ENCODE data around the gene LIPG.
"Not testable (repeated sequence)": the region's sequence is repeated elsewhere in the genome, so short reads cannot be mapped to it uniquely, and the experiment has no call there.

Gene LIPG

GRCh38 chr18:49544362-49544761, 17.5 kb upstream of the LIPG start:
- in situ Hi-C loops (cut with HindIII; ENCODE audit: low sequenced_read_pairs), result no loop called here

- in situ Hi-C loops (cut with HindIII; ENCODE audit: low sequenced_read_pairs), result no loop called here
These were observed 15.6 kb upstream of the LIPG start for GRCh38 chr18:49546278-49546677.

GRCh38 chr18:49546719-49547273, 15.1 kb upstream of the LIPG start:
- in situ Hi-C loops (cut with HindIII; ENCODE audit: low sequenced_read_pairs), result no loop called here

- in situ Hi-C loops (cut with HindIII; ENCODE audit: low sequenced_read_pairs), result no loop called here
These were observed 14.2 kb upstream of the LIPG start for GRCh38 chr18:49547701-49548100.

- in situ Hi-C loops (cut with HindIII; ENCODE audit: low sequenced_read_pairs), result no loop called here
These were observed 13.6 kb upstream of the LIPG start for GRCh38 chr18:49548229-49548636.

- in situ Hi-C loops (cut with HindIII; ENCODE audit: low sequenced_read_pairs), result no loop called here
These were observed 11.1 kb upstream of the LIPG start for GRCh38 chr18:49550621-49551339.

GRCh38 chr18:49553003-49553402, 8.9 kb upstream of the LIPG start:
- in situ Hi-C loops (cut with HindIII; ENCODE audit: low sequenced_read_pairs), result no loop called here

- in situ Hi-C loops (cut with HindIII; ENCODE audit: low sequenced_read_pairs), result no loop called here
These were observed 6.2 kb upstream of the LIPG start for GRCh38 chr18:49555641-49556040.

GRCh38 chr18:49558356-49558755, 3.5 kb upstream of the LIPG start:
- in situ Hi-C loops (cut with HindIII; ENCODE audit: low sequenced_read_pairs), result no loop called here

- in situ Hi-C loops (cut with HindIII; ENCODE audit: low sequenced_read_pairs), result not testable (repeated sequence)
These were observed 2.4 kb upstream of the LIPG start for GRCh38 chr18:49559326-49559931.

GRCh38 chr18:49560277-49560623, 1.6 kb upstream of the LIPG start:
- in situ Hi-C loops (cut with HindIII; ENCODE audit: low sequenced_read_pairs), result no loop called here

GRCh38 chr18:49560624-49561288, 1.1 kb upstream of the LIPG start:
- in situ Hi-C loops (cut with HindIII; ENCODE audit: low sequenced_read_pairs), result no loop called here

- in situ Hi-C loops (cut with HindIII; ENCODE audit: low sequenced_read_pairs), result no loop called here
These were observed 748 bp downstream of the LIPG start for GRCh38 chr18:49562481-49563129.

- in situ Hi-C loops (cut with HindIII; ENCODE audit: low sequenced_read_pairs), result no loop called here
These were observed 1.3 kb downstream of the LIPG start for GRCh38 chr18:49563130-49563540.

- in situ Hi-C loops (cut with HindIII; ENCODE audit: low sequenced_read_pairs), result no loop called here
These were observed 2.1 kb downstream of the LIPG start for GRCh38 chr18:49563701-49564517.

- in situ Hi-C loops (cut with HindIII; ENCODE audit: low sequenced_read_pairs), result no loop called here
These were observed 2.6 kb downstream of the LIPG start for GRCh38 chr18:49564518-49564834.

- in situ Hi-C loops (cut with HindIII; ENCODE audit: low sequenced_read_pairs), result no loop called here
These were observed 3.2 kb downstream of the LIPG start for GRCh38 chr18:49565101-49565500.

- in situ Hi-C loops (cut with HindIII; ENCODE audit: low sequenced_read_pairs), result no loop called here
These were observed 3.8 kb downstream of the LIPG start for GRCh38 chr18:49565612-49566011.

GRCh38 chr18:49566217-49566770, 4.4 kb downstream of the LIPG start:
- in situ Hi-C loops (cut with HindIII; ENCODE audit: low sequenced_read_pairs), result no loop called here

GRCh38 chr18:49566985-49567384, 5.1 kb downstream of the LIPG start:
- in situ Hi-C loops (cut with HindIII; ENCODE audit: low sequenced_read_pairs), result no loop called here

Data from DLD1 (cell line).